ENCODE results near the gene MARCHF3.
"Not testable (repeated sequence)": the region's sequence is repeated elsewhere in the genome, so short reads cannot be mapped to it uniquely, and the experiment has no call there.

The MARCHF3 gene

DNA sequence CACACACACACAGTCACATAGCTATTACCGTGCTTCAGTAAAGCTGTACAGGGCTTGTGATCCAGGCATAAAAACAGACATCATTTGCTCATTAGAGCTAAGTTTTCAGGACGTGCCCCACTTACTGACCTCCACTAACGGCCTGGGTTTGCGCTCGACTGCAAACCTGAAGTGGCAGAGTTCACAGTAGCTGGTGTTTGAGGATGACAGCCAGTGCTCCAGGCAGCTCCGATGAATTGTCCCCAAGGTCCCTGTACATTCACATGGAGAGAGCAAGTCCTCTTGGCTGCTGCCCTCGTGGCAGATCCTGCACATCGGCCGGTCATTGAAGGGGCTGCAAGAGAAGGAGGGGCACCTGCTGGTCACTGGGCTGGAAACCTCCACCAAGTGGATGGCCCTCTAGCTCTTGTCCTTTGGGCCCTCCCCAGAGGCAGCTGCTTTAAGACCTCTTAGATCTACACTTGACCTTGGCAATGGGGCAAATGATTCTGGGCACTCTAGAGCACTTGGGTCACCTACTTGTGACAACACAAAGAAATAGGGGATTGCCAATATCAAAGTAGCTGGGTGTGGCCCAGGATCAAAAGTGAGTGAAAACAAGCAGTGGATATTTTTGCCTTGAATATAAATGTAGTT is 115.4 kb downstream of the MARCHF3 start:
- no peak for DNase-seq

DNA sequence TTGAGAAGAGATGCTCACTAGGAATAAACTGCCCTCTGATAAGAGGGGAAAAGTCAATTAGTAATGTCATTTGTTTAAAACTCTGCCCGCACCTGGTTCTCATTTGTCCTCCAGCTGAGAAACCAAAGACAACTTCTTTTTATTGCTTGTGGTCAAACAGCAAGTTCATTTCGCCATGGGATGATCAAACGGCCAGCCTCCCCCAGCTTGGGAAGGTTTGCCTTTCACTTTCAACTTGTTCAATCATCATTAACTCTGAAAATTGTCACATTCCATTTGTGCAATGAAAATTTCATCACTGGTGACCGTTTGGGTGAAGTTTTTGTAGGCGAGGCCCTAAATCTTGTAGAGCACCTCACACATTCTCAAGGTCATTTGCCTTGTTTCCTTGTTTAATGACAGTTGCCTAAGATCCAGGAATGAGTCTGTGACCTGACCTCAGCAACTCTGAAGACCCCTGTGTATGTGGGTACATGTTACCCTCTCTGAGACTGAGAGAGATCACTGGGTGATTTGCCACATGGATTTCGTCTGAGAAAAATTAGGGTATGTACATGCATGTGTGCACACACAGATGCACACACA is 117.7 kb downstream of the MARCHF3 start:
- no peak for DNase-seq

DNA sequence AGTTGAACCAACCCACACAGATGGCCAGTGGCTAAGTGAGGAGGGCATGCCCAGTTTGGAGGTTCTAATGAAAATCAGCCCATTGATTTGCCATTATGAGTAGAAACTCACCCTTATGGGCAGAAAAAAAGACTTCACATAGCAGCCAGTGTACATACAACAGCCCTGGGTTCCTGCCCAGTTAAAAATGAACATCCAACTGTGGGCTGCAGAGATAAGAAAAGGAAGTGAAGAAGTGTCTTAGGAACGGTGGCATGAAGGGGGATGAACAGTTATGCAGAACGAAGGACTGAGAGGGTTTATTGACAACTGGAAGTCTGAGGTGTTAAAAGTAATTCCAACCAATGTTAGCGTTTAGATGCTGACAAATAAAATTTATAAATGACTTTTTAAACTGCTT is 118.4 kb downstream of the MARCHF3 start:
- DNase-seq: no peak

GRCh38 chr5:126909856-126910255 is 120.5 kb downstream of the MARCHF3 start:
- DNase-seq: no peak

DNA sequence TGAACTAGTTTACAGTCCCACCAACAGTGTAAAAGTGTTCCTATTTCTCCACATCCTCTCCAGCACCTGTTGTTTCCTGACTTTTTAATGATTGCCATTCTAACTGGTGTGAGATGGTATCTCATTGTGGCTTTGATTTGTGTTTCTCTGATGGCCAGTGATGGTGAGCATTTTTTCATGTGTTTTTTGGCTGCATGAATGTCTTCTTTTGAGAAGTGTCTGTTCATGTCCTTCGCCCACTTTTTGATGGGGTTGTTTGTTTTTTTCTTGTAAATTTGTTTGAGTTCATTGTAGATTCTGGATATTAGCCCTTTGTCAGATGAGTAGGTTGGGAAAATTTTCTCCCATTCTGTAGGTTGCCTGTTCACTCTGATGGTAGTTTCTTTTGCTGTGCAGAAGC is 126.0 kb downstream of the MARCHF3 start:
- not testable (repeated sequence) for DNase-seq

GRCh38 chr5:126900796-126901195 is 129.6 kb downstream of the MARCHF3 start:
- DNase-seq: no peak

GRCh38 chr5:126899476-126899875 is 130.9 kb downstream of the MARCHF3 start:
- no peak for DNase-seq

DNA sequence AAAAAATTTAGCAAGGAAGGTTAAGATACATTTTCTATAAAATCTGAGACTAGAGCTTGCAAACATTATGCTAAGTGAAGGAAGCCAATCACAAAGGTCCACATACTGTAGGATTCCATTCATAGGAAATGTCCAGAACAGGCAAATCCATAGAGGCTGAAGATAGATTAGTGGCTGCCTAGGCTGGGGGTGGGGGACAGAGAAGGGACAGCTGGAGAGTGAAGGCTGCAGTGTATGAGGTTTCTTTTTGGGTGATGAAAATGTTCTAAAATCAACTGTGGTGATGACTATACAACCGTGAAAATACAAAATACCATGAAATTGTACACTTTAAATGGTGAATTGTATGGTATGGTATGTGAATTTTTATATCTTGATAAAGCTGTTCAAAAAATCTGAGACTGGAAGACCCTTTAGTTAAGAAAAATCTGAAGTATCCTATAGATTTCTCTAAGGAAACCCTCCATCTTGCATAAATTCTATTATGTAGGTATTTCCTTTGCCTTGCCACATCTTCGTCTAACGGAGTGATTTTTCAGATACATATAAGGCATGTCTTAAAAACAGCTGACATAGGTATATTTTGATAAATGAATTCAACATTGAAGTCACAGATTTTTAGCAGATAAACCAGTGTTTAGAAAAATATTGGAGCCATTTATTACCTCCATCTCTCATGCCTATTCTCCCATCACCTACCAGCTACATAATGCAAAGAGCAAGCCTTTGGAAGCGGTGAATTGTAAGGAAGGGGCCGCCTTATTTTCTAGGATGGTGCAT is 132.3 kb downstream of the MARCHF3 start:
- no peak for DNase-seq

GRCh38 chr5:126896170-126896702 is 134.1 kb downstream of the MARCHF3 start:
- DNase-seq: no peak

DNA sequence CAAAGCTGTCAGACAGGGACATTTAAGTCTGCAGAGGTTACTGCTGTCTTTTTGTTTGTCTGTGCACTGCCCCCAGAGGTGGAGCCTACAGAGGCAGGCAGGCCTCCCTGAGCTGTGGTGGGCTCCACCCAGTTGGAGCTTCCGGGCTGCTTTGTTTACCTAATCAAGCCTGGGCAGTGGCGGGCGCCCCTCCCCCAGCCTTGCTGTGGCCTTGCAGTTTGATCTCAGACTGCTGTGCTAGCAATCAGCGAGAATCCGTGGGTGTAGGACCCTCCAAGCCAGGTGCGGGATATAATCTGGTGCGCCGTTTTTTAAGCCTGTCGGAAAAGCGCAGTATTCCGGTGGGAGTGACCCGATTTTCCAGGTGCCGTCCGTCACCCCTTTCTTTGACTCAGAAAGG is 134.6 kb downstream of the MARCHF3 start:
- DNase-seq: not testable (repeated sequence)

DNA sequence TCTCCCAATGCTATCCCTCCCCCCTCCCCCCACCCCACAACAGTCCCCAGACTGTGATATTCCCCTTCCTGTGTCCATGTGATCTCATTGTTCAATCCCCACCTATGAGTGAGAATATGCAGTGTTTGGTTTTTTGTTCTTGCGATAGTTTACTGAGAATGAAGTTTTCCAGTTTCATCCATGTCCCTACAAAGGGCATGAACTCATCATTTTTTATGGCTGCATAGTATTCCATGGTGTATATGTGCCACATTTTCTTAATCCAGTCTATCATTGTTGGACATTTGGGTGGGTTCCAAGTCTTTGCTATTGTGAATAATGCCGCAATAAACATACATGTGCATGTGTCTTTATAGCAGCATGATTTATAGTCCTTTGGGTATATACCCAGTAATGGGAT is 139.9 kb downstream of the MARCHF3 start:
- not testable (repeated sequence) for DNase-seq

GRCh38 chr5:126888175-126888574 is 142.2 kb downstream of the MARCHF3 start:
- DNase-seq: no peak

- no peak for DNase-seq
Observed at GRCh38 chr5:126884269-126884819, 146.0 kb downstream of the MARCHF3 start.

GRCh38 chr5:126883564-126884245 is 146.7 kb downstream of the MARCHF3 start:
- DNase-seq: no peak

DNA sequence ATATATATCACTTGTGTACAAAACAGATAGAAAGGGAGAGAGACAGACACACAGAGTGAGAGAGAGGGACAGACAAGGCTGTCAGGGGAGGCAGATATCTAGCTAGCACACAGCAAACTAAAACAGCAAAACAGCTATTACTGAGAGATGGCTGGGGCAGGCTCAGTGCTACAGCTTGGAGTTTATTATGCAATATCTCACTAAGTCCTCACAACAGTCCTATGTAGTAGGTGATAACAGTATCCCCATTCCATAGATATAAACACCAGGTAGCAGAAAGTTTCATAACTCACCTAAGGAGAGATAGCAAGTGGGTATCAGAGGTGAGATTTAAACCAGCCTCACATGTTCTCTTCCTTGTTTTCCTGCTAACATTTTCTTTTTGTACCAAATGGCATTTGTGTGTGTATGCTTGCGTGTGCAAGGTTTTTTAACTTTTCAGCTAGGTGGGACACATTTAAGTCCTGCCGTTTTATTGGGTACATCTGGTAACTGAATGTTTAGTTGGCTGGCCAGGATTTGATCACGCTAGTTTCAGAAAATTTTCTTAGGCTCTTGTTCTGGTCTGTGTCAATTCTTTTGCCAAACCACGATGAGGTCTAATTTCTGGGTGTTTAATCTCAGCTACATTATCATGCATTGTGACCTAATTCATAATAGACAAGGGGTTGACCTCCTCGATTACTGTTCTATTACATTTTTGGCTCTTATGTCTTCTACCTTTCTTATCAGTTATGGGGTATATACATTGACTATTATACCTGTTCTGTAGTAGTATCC is 148.3 kb downstream of the MARCHF3 start:
- DNase-seq: no peak

- no peak for DNase-seq
Observed at GRCh38 chr5:126878634-126879033, 151.7 kb downstream of the MARCHF3 start.

DNA sequence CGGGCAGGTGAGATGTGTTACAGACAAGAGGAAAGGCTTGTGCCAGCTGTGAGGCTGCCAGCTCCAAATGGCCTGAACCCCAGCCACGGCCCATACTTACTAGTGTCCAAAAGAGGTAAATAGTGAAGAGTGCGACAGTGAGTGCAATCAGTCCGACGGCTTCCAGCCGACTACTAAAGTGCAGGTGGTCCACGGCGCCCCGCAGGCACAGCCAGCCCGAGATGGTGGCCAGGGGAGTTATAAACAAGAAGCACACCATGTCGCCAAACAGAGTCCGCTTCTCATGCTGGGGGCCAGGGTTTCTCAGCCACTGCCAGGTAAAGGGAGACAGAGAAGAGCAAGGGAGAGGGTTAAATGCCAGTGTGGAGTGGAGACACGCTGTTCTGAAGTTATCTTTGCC is 152.3 kb downstream of the MARCHF3 start:
- DNase-seq: no peak

- no peak for DNase-seq
Observed at GRCh38 chr5:126877602-126878001, 152.8 kb downstream of the MARCHF3 start.

DNA sequence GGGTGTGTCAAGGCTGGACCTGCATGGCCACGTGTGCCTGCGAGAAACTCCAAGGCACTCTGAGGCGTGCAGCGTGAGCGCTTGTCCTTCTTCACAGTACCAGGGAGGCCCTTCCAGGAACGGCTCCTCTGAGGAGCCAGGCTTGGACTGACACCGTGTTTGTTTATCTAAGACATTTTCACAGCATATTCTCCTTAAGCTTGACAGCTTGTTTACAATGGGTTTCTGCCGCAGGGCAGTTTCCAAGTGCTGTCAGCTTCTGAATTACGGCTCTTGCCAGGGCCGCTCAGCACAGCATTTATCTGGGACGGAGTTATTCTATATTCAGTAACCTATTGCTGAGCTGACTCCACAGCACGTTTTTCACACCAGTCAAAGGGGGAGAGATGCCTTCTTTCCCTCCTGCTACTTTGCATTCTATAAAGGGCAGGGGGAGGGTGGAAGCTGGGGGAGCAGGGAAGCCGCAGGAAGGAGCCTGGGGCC is 155.0 kb downstream of the MARCHF3 start:
- DNase-seq: no peak

DNA sequence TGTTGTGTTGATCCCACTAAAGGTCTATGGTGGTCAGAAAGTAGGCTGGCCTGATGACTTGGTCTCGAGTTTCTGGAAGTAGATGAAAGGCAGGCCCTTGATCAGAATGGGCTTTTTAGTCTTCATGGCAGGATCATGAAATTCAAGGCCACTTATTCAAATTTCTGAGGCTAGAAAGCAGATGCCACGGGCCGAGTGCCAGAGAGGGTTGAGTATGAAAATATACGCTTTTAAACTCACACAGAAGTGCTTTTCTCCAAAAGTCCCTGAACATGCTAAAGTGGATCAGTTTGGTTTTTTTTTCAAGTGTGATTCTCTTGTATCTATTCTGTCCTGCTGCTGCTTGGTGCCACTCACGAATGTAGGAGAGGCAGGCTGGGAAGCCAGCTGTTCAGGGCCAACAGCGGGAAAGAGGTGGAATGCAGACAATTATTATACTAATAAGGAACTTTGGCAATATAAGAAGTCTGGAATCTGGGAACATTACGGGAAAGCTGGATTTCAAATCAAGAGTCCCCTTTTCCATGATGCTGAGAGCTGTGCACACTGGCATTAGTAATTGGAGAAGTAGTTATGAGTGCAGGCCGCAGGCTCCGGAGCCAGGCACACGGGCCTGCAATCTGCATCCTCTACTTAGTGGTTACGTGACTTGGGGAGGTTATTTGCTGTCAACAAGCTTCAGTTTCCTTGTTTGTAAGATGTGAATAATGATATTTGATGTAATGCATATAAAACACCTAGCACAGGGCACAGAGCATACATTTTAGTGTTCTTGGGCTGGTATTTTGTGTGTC is 157.6 kb downstream of the MARCHF3 start:
- DNase-seq: no peak

DNA sequence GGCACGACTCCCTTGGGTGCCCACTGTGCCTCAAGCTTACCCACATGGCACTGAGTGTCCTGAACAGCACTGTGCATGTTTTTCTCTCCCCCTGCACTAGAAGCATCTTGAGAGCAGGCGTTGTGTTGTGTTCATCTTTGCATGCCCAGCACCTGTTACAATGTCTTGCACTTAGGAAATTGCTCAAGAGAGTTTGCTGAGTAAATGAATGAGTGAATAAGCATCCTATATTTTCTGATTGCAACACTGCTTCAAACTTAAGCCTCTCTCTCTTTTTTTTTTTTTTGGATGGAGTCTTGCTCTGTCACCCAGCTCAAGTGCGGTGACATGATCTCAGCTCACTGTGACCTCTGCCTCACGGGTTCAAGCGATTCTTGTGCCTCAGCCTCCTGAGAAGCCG is 158.9 kb downstream of the MARCHF3 start:
- DNase-seq: no peak

Data from bone marrow (tissue), 2 donors.